ENCODE data around the gene TRIO.

TRIO gene

DNA sequence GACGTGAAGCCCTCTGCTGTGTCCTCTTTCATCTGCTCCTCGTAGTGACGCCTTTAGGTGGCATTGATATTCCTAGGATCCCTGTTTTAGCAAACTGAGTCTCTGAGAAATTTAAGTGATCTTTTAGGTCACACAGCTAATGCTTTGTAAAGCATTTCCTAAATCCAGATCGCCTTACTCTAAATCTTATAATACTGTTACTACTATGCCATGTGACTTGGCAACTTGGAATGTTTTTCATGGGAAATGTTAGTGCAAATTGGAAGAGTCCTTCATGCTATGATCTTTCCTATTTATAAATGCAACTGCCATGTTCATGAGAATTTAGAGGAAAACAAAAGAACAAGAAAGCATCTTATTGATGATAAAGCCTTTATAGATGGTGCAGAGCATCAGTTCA is 212.2 kb downstream of the TRIO start:
- WGBS, 2 donors (ENCODE audit: extremely low coverage in 2 of 2, insufficient read length in 2 of 2, insufficient replicate concordance in 1 of 2) = no CpG with 5 or more reads among the region's 4 CpGs
- Histone ChIP-seq H4K91ac (ENCODE audit: low read depth, low read length, poor library complexity) (no peak overlapping the region), H3K9me3 (replicated peaks in 1 of 2; ENCODE audit: control insufficient read depth in 2 of 2, insufficient read depth in 1 of 2, low read depth in 1 of 2, low read length in 2 of 2) (no peaks in the 10 kb centered on the region), H3K4me2 (ENCODE audit: insufficient read depth, low read length, poor library complexity, severe bottlenecking) (no peak overlapping the region), H2AK5ac (ENCODE audit: low read depth, low read length) (no peak overlapping the region), H2BK120ac (ENCODE audit: low read depth, low read length) (no peak overlapping the region), H2AFZ (ENCODE audit: low read length) (no peak overlapping the region), H3K79me1 (ENCODE audit: low read depth, low read length) (no peaks in the 10 kb centered on the region), H3K36me3 (replicated peaks in 1 of 2; ENCODE audit: control insufficient read depth in 2 of 2, insufficient read depth in 2 of 2, low read length in 2 of 2) (peaks cover 9 to 52% of the 10 kb centered on the region in 2 donors), H3K23ac (ENCODE audit: low read depth, low read length, poor library complexity) (no peak overlapping the region), H4K8ac (ENCODE audit: low read depth, low read length) (no peak overlapping the region), H3K14ac (ENCODE audit: low read length) (no peak overlapping the region), H3K4me3 (ENCODE audit: low read length in 2 of 2) (no peak overlapping the region), H3K4ac (ENCODE audit: low read length) (no peak overlapping the region), H3K4me1 (ENCODE audit: control insufficient read depth in 2 of 2, insufficient read depth in 1 of 2, low read depth in 1 of 2, low read length in 2 of 2) (peaks cover 2 to 12% of the 10 kb centered on the region in 2 donors), H3K27ac (replicated peaks; ENCODE audit: low read length) (no peak overlapping the region), H3K27me3 (ENCODE audit: control insufficient read depth in 3 of 3, insufficient read depth in 3 of 3, low read depth in 1 of 3, low read length in 3 of 3) (no peaks in the 10 kb centered on the region), H2BK12ac (ENCODE audit: low read length) (no peak overlapping the region), H2BK15ac (ENCODE audit: low read length) (no peak overlapping the region), H3K18ac (ENCODE audit: low read length) (no peak overlapping the region), H2BK5ac (ENCODE audit: low read length) (no peak overlapping the region), H3K9ac (ENCODE audit: low read depth, low read length, poor library complexity) (no peak overlapping the region)
- no peak for DNase-seq (ENCODE audit: low spot score)

DNA sequence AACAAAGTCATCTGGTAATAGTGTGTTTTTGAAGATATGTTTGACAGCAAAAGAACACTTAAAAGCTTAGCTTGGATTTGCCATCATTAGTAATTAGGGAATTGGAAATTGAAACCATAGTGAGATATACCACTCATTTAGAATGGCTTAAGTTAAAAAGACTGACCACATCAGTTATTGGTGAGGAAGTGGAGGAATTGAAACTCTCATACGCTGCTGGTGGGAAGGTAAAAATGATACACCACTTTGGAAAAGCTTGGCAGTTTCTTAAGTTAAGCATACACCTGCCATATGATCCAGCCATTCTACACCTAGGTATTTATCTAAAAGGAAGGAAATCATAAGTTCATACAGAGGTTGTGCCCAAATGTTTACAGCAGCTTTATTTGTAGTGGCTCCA is 213.2 kb downstream of the TRIO start:
- Histone ChIP-seq H3K79me1 (ENCODE audit: low read depth, low read length) (no peaks in the 10 kb centered on the region), H4K91ac (ENCODE audit: low read depth, low read length, poor library complexity) (no peak overlapping the region), H2BK5ac (ENCODE audit: low read length) (no peak overlapping the region), H3K4me1 (ENCODE audit: control insufficient read depth in 2 of 2, insufficient read depth in 1 of 2, low read depth in 1 of 2, low read length in 2 of 2) (peaks cover 2 to 12% of the 10 kb centered on the region in 2 donors), H3K23ac (ENCODE audit: low read depth, low read length, poor library complexity) (no peak overlapping the region), H4K8ac (ENCODE audit: low read depth, low read length) (no peak overlapping the region), H2AK5ac (ENCODE audit: low read depth, low read length) (no peak overlapping the region), H2BK12ac (ENCODE audit: low read length) (no peak overlapping the region), H3K27ac (replicated peaks; ENCODE audit: low read length) (no peak overlapping the region), H3K14ac (ENCODE audit: low read length) (no peak overlapping the region), H3K4me2 (ENCODE audit: insufficient read depth, low read length, poor library complexity, severe bottlenecking) (no peak overlapping the region), H2BK15ac (ENCODE audit: low read length) (no peak overlapping the region), H3K9me3 (replicated peaks in 1 of 2; ENCODE audit: control insufficient read depth in 2 of 2, insufficient read depth in 1 of 2, low read depth in 1 of 2, low read length in 2 of 2) (no peaks in the 10 kb centered on the region), H3K27me3 (ENCODE audit: control insufficient read depth in 3 of 3, insufficient read depth in 3 of 3, low read depth in 1 of 3, low read length in 3 of 3) (no peaks in the 10 kb centered on the region), H3K18ac (ENCODE audit: low read length) (no peak overlapping the region), H2BK120ac (ENCODE audit: low read depth, low read length) (no peak overlapping the region), H2AFZ (ENCODE audit: low read length) (no peak overlapping the region), H3K4ac (ENCODE audit: low read length) (no peak overlapping the region), H3K4me3 (ENCODE audit: low read length in 2 of 2) (no peak overlapping the region), H3K9ac (ENCODE audit: low read depth, low read length, poor library complexity) (no peak overlapping the region), H3K36me3 (replicated peaks in 1 of 2; ENCODE audit: control insufficient read depth in 2 of 2, insufficient read depth in 2 of 2, low read length in 2 of 2) (peaks cover 15 to 61% of the 10 kb centered on the region in 2 donors)
- WGBS, 2 donors (ENCODE audit: extremely low coverage in 2 of 2, insufficient read length in 2 of 2, insufficient replicate concordance in 1 of 2) = no CpG with 5 or more reads among the region's 1 CpG
- no peak for DNase-seq (ENCODE audit: low spot score)

DNA sequence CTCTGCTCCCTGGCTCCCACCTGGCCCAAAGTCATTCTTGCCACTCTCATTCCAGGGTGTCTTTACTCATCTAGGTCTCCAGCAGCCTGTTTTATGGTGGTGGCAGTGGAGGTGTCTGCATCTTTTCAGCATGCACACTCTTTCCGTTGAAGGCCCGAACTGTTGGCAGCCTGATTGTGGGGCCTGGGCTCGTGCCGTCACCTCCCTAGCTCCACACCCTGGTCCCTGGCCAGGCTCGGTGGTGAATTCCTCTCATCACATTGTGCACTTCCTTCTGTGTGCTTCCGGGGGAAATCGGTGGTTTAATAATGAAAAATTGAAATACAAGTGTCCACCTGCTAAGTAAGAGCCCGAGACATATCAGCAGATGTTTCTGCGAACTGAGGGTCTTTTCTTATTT is 214.3 kb downstream of the TRIO start:
- no peak overlapping the region for H2BK12ac ChIP-seq (ENCODE audit: low read length)
- H3K23ac ChIP-seq (ENCODE audit: low read depth, low read length, poor library complexity) = no peak overlapping the region
- no peak overlapping the region for H3K14ac ChIP-seq (ENCODE audit: low read length)
- no peak overlapping the region for H2BK120ac ChIP-seq (ENCODE audit: low read depth, low read length)
- H3K9ac ChIP-seq (ENCODE audit: low read depth, low read length, poor library complexity) = peak overlapping the region; percentile 53
- H3K4me3 ChIP-seq (ENCODE audit: low read length in 2 of 2) = no peak overlapping the region
- peak overlapping the region; percentile 55 for H3K4me2 ChIP-seq (ENCODE audit: insufficient read depth, low read length, poor library complexity, severe bottlenecking)
- H3K36me3 ChIP-seq (replicated peaks in 1 of 2; ENCODE audit: control insufficient read depth in 2 of 2, insufficient read depth in 2 of 2, low read length in 2 of 2) = peaks cover 16 to 73% of the 10 kb centered on the region in 2 donors
- no peak overlapping the region for H2BK5ac ChIP-seq (ENCODE audit: low read length)
- H3K4ac ChIP-seq (ENCODE audit: low read length) = no peak overlapping the region
- H4K91ac ChIP-seq (ENCODE audit: low read depth, low read length, poor library complexity) = no peak overlapping the region
- no peak for DNase-seq (ENCODE audit: low spot score)
- no peak overlapping the region for H2AFZ ChIP-seq (ENCODE audit: low read length)
- H3K9me3 ChIP-seq (replicated peaks in 1 of 2; ENCODE audit: control insufficient read depth in 2 of 2, insufficient read depth in 1 of 2, low read depth in 1 of 2, low read length in 2 of 2) = no peaks in the 10 kb centered on the region
- no peaks in the 10 kb centered on the region for H3K79me1 ChIP-seq (ENCODE audit: low read depth, low read length)
- no peak overlapping the region for H4K8ac ChIP-seq (ENCODE audit: low read depth, low read length)
- H3K27me3 ChIP-seq (ENCODE audit: control insufficient read depth in 3 of 3, insufficient read depth in 3 of 3, low read depth in 1 of 3, low read length in 3 of 3) = no peaks in the 10 kb centered on the region
- peaks cover 2 to 12% of the 10 kb centered on the region in 2 donors for H3K4me1 ChIP-seq (ENCODE audit: control insufficient read depth in 2 of 2, insufficient read depth in 1 of 2, low read depth in 1 of 2, low read length in 2 of 2)
- no peak overlapping the region for H2AK5ac ChIP-seq (ENCODE audit: low read depth, low read length)
- H3K27ac ChIP-seq (replicated peaks; ENCODE audit: low read length) = no peak overlapping the region
- no peak overlapping the region for H2BK15ac ChIP-seq (ENCODE audit: low read length)
- WGBS, 2 donors (ENCODE audit: extremely low coverage in 2 of 2, insufficient read length in 2 of 2, insufficient replicate concordance in 1 of 2) = no CpG with 5 or more reads among the region's 9 CpGs
- no peak overlapping the region for H3K18ac ChIP-seq (ENCODE audit: low read length)

DNA sequence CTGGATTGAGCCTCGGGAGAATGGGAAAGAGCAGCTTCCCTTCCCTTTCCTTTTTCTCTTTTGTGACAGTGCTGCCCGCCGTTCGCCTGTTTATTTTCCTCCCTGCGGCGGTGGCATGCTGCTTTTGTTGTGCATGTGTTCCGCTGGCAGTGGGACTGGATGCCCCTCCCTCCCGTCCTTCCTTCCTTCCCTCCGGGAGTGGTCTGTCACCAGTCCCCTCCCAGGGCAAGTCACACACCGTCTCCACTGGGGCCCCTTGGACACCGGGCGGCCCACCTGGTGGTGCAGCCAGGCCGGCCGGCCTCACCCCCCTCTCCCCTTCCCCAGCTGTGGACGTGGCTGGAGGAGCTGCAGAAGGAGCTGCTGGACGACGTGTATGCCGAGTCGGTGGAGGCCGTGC is 214.7 kb downstream of the TRIO start:
- H3K4me3 ChIP-seq (ENCODE audit: low read length in 2 of 2) = no peak overlapping the region
- H3K27me3 ChIP-seq (ENCODE audit: control insufficient read depth in 3 of 3, insufficient read depth in 3 of 3, low read depth in 1 of 3, low read length in 3 of 3) = no peaks in the 10 kb centered on the region
- H4K91ac ChIP-seq (ENCODE audit: low read depth, low read length, poor library complexity) = no peak overlapping the region
- no peaks in the 10 kb centered on the region for H3K9me3 ChIP-seq (replicated peaks in 1 of 2; ENCODE audit: control insufficient read depth in 2 of 2, insufficient read depth in 1 of 2, low read depth in 1 of 2, low read length in 2 of 2)
- peak overlapping the region; percentile 69 for H3K18ac ChIP-seq (ENCODE audit: low read length)
- peak; percentile 39 for DNase-seq (ENCODE audit: low spot score)
- H3K79me1 ChIP-seq (ENCODE audit: low read depth, low read length) = no peaks in the 10 kb centered on the region
- peaks cover 2 to 12% of the 10 kb centered on the region in 2 donors for H3K4me1 ChIP-seq (ENCODE audit: control insufficient read depth in 2 of 2, insufficient read depth in 1 of 2, low read depth in 1 of 2, low read length in 2 of 2)
- no peak overlapping the region for H3K27ac ChIP-seq (replicated peaks; ENCODE audit: low read length)
- H3K23ac ChIP-seq (ENCODE audit: low read depth, low read length, poor library complexity) = peak overlapping the region; percentile 17
- H3K14ac ChIP-seq (ENCODE audit: low read length) = no peak overlapping the region
- H2AK5ac ChIP-seq (ENCODE audit: low read depth, low read length) = peak overlapping the region; percentile 49
- H3K9ac ChIP-seq (ENCODE audit: low read depth, low read length, poor library complexity) = peak overlapping the region; percentile 12
- H2AFZ ChIP-seq (ENCODE audit: low read length) = no peak overlapping the region
- H2BK15ac ChIP-seq (ENCODE audit: low read length) = no peak overlapping the region
- WGBS, 2 donors (ENCODE audit: extremely low coverage in 2 of 2, insufficient read length in 2 of 2, insufficient replicate concordance in 1 of 2) = no CpG with 5 or more reads among the region's 20 CpGs
- no peak overlapping the region for H2BK12ac ChIP-seq (ENCODE audit: low read length)
- H3K36me3 ChIP-seq (replicated peaks in 1 of 2; ENCODE audit: control insufficient read depth in 2 of 2, insufficient read depth in 2 of 2, low read length in 2 of 2) = peaks cover 16 to 75% of the 10 kb centered on the region in 2 donors
- peak overlapping the region; percentile 7 for H2BK120ac ChIP-seq (ENCODE audit: low read depth, low read length)
- H4K8ac ChIP-seq (ENCODE audit: low read depth, low read length) = no peak overlapping the region
- no peak overlapping the region for H3K4ac ChIP-seq (ENCODE audit: low read length)
- H2BK5ac ChIP-seq (ENCODE audit: low read length) = no peak overlapping the region
- H3K4me2 ChIP-seq (ENCODE audit: insufficient read depth, low read length, poor library complexity, severe bottlenecking) = peak overlapping the region; percentile 55

Data from neuronal stem cell (in vitro differentiated cells).